Hematopoietic multipotent progenitor cell treated with erythropoietin and hydrocortisone succinate and interleukin-3 and kit ligand, for 17 days (in vitro differentiated cells): Measurements from ENCODE around the gene ZNF878.

Experiments
- DNase-seq: peaks from one replicate; pipeline ENCODE4 v3.0.0-alpha.2; 2015; ENCODE audit warnings: low spot score

The ZNF878 gene

DNA sequence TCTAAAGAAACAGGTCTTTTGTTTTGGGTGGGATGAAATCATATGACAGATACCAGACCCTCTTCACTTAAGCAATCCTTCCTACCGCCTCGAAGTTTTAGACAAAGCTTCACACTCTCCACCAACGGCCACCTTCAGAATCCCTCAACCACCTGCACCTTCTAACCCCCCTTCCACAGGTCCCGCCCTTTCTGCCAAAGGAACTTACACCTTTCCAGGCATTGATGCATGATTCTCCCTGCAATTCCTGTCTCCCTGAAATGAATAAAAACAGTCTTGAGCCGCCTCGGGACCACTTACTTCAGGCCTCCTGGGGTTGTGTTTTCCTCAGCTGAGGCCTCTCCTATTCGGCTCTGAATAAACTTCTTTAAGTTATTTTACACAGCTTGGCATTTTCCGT lies 18.1 kb downstream of the ZNF878 start:
- no peak for DNase-seq

DNA sequence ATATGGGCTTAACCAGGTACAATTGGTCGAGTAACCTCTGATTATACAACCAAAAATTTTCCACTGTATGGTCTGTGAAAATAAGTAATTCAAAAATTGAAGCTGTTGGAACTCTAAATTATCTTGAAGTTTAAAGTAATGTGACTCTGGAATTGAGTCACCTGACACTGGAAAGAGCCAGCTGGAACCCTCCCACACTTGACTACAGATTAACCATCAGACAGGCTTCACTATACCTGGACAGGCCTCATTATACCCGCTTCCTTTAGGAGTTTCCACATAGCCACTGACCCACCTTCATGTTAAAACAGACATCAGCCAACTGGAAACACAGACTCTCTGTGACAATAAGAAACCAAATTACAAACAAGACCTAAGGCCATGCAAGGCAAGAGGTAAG lies 18.6 kb downstream of the ZNF878 start:
- DNase-seq, result no peak

DNA sequence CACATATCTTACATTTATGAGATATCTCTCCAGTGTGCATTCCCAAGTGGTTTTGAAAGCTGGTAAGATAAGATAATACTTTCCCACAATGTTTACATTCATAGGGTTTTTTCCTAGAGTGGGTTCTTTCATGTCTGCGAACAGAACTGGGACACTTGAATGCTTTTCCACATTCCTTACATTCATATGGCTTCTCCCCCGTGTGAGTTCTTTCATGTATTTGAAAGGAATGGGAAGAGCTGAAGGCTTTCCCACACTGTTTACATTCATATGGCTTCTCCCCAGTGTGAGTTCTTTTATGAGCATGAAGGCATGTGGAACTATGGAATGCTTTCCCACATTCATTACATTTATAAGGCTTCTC lies 37.0 kb downstream of the ZNF878 start:
- DNase-seq, result no peak

DNA sequence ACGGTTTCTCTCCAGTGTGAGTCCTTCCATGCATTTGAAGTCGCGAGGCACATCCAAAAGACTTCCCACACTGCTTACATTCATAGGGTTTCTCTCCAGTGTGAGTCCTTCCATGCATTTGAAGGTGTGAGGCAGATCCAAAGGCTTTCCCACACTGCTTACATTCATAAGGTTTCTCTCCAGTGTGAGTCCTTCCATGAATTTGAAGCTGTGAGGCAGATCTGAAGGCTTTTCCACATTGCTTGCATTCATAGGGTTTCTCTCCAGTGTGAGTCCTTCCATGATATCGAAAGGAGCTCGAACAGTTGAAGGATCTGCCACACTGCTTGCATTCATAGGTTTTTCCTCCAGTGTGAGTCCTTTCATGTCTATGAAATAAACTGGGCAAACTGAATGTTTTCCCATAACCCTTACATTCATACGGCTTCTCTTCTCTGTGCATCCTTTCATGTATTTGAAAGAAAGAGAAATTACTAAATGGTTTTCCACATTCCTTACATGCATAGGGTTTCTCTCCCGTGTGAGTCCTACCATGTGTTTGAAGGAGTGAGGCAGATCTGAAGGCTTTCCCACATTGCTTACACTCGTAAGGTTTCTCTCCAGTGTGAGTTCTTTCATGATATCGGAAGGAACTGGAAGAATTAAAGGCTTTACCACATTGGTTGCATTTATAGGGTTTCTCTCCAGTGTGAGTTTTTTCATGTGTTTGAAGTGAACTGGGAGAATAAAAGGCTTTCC lies 37.6 kb downstream of the ZNF878 start:
- no peak for DNase-seq

DNA sequence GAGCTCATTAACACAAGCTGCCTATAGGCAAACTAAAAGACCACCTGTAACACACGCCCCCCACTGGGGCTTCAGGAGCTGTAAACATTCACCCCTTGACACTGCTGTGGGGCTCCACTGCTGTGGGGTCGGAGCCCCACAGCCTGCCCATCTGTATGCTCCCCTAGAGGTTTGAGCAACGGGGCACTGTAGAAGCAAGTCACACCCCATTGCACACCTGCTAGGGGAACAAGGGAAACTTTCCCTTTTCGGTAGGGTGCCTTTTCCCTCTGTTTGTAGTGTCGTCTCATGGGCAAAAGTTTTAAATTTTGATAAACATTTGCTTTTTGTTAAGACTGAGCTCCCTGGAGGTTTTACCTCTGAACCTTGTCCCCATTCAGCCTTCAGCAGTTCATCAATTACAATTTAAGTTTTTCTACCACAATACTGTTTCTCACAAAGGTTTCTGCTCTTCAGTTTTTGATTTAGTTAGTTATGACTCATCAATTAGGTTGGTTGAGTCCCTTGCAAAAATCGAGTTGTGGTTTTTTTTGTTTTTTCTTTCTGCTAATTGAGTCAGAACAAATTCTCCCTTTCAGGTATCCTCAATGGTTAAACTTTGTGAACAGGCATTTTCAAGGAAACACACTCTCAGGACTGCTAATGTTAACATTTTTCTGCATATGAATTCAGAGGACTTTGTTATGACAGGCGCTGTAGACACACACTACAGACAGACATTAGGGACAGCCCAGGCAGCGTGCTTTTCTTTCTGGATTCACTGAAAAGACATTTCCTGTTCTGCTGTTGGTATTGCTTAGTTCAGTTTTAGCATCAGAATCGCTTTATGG lies 52.4 kb downstream of the ZNF878 start:
- DNase-seq, result no peak

DNA sequence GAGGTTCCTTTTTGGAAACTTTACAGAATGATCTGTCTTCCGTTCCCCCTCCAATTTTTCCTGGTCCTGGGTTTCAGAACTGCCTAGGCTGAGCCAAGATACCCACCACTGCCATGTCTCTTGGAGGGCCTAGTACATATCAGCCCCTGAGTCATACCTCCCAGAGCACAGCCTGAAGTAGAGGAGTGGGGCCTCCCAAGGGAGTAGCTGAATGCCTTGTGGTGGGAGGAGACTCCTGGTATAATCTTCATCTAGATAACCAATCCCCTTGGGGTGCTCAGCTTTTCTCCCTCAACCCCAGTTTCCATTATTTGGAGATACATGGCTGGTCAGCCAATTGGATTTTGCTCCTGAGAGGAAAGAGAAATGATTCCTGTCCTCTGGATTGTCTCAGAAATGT lies 57.6 kb downstream of the ZNF878 start:
- no peak for DNase-seq
